Upper lobe of left lung (tissue), 4 donors: ENCODE measurements around the gene KRT8.

ENCODE experiments used
- POLR2A ChIP-seq, 4 donors: fragments of 450-650 bp; IDR thresholded peaks; one replicate each; pipeline ENCODE4 v1.5.1; 2016 to 2017; ENCODE audit warnings: antibody characterized with exemption in 4 of 4, mild to moderate bottlenecking in 2 of 4
- TF ChIP-seq, protein P1 (sequence below), 6 experiments: fragments of 450-650 bp in 4 of 6; fragments of 200-600 bp in 2 of 6; sonication (generic) in 2 of 6; IDR thresholded peaks; one replicate each; pipeline ENCODE4 v1.5.1; 2016 to 2019; ENCODE audit warnings: antibody characterized with exemption in 6 of 6

DNA sequence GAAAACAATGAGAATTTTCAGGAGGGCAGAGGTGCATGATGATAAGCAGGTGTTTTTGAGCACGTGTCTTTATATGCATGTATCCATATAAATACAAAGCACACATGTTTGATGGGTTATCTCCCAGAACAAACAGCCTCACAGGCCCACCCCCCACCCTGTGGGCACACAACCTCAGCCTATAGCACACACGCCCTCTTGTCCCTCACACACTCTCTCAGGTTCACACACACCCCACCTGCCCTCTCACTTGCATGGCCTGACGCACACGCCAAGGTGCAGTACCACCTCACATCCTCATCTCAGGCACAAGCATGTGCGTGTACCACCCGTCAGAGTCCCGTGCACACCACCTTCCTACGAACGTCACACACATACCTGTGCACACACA is 8.6 kb upstream of the KRT8 start:
- TF ChIP-seq, protein P1, sequence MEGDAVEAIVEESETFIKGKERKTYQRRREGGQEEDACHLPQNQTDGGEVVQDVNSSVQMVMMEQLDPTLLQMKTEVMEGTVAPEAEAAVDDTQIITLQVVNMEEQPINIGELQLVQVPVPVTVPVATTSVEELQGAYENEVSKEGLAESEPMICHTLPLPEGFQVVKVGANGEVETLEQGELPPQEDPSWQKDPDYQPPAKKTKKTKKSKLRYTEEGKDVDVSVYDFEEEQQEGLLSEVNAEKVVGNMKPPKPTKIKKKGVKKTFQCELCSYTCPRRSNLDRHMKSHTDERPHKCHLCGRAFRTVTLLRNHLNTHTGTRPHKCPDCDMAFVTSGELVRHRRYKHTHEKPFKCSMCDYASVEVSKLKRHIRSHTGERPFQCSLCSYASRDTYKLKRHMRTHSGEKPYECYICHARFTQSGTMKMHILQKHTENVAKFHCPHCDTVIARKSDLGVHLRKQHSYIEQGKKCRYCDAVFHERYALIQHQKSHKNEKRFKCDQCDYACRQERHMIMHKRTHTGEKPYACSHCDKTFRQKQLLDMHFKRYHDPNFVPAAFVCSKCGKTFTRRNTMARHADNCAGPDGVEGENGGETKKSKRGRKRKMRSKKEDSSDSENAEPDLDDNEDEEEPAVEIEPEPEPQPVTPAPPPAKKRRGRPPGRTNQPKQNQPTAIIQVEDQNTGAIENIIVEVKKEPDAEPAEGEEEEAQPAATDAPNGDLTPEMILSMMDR (IDR thresholded peaks at IDR 0.05), result no peak
- no peak for TF ChIP-seq POLR2A (IDR thresholded peaks at IDR 0.05)
